ENCODE measurements around the gene ARHGEF17. TPM values are rescaled to one million over a fixed set of nuclear protein-coding genes. Genes with fewer than 3 reads are reported as not detected.

ARHGEF17 gene
- total RNA-seq, 2 experiments from 2014 or later = not detected

DNA sequence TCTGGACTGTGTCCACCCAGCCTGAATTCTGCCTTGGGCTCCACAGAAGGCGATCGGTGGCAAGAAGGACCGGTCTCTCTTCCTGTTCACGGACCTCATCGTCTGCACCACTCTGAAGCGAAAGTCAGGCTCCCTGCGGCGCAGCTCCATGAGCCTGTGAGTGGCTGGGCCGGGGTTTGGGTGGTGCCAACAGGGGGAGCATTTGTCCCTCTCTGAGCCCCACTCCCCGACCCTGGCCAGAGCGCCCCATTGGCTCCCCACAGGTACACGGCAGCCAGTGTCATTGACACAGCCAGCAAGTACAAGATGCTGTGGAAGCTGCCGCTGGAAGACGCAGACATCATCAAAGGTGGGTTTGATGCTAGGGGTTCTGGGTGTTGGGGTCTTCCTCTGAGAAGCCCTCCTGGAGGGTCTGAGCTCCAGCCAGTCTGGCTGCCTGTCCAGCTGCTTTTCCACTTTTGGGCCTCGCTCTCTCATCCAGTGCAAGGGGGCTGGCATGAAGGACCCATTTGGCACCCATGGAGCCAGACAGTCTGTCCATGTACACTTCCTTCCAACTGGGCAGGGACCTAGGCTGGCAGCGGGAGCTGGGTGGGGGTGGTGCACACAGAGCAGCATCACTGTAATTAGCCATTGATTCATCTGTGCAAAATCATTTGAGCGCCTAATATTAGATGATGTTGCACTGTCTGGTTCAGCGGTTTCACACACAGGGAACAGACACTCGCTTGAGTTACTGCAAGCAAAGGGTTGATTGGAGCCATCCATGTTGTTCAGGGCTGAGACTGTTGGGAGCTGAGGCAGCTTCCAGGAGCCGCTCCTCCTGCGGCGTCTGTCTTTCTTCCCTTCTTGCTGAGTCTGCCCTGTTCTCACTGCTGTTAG is 49.1 kb downstream of the ARHGEF17 start:
- Mint-ChIP-seq H3K27me3 (no peaks in the 10 kb centered on the region), H3K36me3 (no peaks in the 10 kb centered on the region), H3K27ac (no peak overlapping the region), H3K4me3 (no peak overlapping the region), H3K9me3 (ENCODE audit: low read depth) (no peaks in the 10 kb centered on the region), H3K4me1 (peaks cover 8% of the 10 kb centered on the region)
- CTCF ChIA-PET = interaction anchor here (0.8 to 10.0 kb wide), 7 partner anchors 20 to 303 kb away, joined by 3 to 130 read pairs (median 5); no protein-coding TSS in a partner anchor
- no peak for ATAC-seq
- DNase-seq = no peak

DNA sequence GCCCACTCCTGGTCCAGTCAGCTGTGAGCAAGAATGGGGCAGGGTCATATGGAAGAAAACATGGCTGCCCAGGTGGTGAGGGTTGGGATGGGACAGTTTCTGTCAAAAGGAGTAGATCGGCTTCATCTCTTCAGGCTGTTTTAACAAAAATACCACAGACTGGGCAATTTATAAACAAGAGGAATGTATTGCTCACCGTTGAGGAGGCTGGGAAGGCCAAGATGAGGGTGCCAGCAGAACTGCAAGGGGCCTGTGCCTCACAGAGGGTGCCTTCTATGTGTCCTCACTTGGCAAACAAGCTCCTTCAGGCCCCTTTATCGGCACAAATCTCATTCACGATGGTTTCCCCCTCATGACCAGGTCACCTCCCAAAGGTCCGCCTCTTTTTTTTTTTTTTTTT is 50.0 kb downstream of the ARHGEF17 start:
- CTCF ChIA-PET = interaction anchor here (0.8 to 2.5 kb wide), 6 partner anchors 21 to 302 kb away, joined by 3 to 7 read pairs (median 5); no protein-coding TSS in a partner anchor
- H3K4me3 Mint-ChIP-seq = no peak overlapping the region
- H3K4me1 Mint-ChIP-seq = peaks cover 7% of the 10 kb centered on the region
- no peaks in the 10 kb centered on the region for H3K27me3 Mint-ChIP-seq
- H3K36me3 Mint-ChIP-seq = no peaks in the 10 kb centered on the region
- no peak overlapping the region for H3K27ac Mint-ChIP-seq
- H3K9me3 Mint-ChIP-seq (ENCODE audit: low read depth) = no peaks in the 10 kb centered on the region
- no peak for ATAC-seq
- DNase-seq = no peak

DNA sequence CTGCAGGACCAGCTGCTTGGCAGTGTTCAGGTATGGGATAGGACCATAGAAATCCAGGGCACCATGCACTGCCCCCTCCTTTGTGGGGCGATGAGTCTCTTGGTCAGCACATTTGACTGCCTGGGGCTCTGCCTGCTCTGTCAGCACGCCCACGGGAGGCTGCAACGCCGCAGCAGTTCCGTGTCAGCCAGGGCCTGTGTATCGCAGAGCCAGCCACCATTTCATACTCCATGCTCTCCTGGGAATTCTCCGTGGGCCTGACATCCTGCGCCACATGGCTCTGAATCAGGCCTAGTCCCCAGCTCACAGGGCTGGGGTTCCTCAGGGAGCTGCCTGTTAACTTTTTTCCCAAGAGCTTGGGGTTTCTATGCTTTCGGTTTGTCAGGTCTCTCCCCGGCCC is 51.3 kb downstream of the ARHGEF17 start:
- DNase-seq (no peak), ATAC-seq (no peak)
- Mint-ChIP-seq H3K36me3 (no peaks in the 10 kb centered on the region), H3K27ac (no peak overlapping the region), H3K9me3 (ENCODE audit: low read depth) (no peaks in the 10 kb centered on the region), H3K4me1 (no peaks in the 10 kb centered on the region), H3K27me3 (no peaks in the 10 kb centered on the region), H3K4me3 (no peak overlapping the region)
- CTCF ChIA-PET = interaction anchor here (1.0 to 2.5 kb wide), 7 partner anchors 9 to 34 kb away, joined by 4 to 27 read pairs (median 6); no protein-coding TSS in a partner anchor

DNA sequence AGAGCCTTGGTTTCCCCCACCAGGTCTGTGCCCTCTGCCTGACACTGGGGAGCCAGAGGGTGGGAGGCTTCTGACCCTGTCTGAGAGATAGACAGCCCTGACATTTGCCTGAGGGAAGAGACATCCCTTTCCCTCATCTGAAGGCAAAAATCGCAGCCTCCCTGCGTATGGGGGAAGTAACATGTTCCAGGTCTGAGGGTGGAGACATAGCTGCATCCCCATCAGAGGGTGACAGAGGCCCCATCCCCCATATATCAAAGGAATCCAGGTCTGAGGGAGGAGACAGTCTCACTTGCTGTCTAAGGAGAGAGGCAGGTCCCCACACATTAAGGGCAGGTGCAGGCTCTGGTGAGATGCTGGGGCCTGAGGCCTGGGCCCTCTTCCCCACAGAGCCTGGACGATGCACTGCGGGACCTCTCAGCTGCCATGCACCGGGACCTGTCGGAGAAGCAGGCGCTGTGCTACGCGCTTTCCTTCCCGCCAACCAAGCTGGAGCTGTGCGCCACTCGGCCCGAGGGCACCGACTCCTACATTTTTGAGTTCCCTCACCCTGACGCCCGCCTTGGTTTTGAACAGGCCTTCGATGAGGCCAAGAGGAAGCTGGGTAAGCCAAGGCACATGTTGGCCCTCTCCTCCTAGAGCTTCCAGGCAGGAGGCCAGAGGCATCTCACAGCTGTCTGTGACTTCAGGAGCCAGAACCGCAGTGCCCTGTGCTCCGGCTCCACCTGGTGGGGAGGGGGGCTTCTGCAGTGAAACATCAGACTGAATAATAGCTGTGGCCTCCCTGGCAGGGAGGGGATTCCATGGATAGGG is 52.1 kb downstream of the ARHGEF17 start:
- no peak overlapping the region for H3K4me3 Mint-ChIP-seq
- H3K4me1 Mint-ChIP-seq = peaks cover 1% of the 10 kb centered on the region
- ATAC-seq (peak; percentile 38), DNase-seq (peak; percentile 54)
- H3K27me3 Mint-ChIP-seq = no peaks in the 10 kb centered on the region
- no peak overlapping the region for H3K27ac Mint-ChIP-seq
- H3K36me3 Mint-ChIP-seq = no peaks in the 10 kb centered on the region
- H3K9me3 Mint-ChIP-seq (ENCODE audit: low read depth) = no peaks in the 10 kb centered on the region
- CTCF ChIA-PET = interaction anchor here (0.9 to 2.5 kb wide), 11 partner anchors 9 to 301 kb away, joined by 3 to 27 read pairs (median 5); partner anchors contain the start of gene ARHGEF17

DNA sequence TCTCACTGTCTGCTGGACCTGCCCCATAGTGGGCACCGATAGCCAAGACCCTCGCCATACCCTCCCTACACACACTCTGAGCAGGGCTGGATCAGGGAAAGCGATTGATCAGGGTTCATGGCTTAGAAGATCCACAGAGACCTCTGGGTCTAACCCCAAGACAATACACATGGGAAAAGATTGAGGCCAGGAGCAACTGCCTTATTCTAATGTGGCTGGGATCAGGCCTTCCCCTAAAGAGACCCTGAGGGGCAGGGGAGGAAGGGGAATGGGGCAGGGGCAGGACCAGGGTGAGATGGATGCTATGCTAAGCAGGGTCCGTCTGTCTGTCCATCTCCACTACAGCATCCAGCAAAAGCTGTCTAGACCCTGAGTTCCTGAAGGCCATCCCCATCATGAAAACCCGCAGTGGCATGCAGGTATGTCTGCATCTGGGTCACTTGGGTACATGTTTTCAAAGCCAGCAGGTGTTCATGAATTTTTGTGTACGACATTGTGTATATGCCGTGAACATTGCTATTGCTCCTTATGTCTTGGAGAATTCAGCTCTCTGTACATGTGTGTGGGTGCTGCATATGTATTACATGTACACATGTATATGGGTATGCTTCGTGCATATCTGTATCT is 52.8 kb downstream of the ARHGEF17 start:
- peaks cover 5% of the 10 kb centered on the region for H3K4me1 Mint-ChIP-seq
- CTCF ChIA-PET = interaction anchor here (0.7 to 2.5 kb wide), 12 partner anchors 9 to 300 kb away, joined by 3 to 27 read pairs (median 4); partner anchors contain the start of gene ARHGEF17
- no peaks in the 10 kb centered on the region for H3K27me3 Mint-ChIP-seq
- DNase-seq (no peak), ATAC-seq (no peak)
- H3K36me3 Mint-ChIP-seq = no peaks in the 10 kb centered on the region
- H3K9me3 Mint-ChIP-seq (ENCODE audit: low read depth) = no peaks in the 10 kb centered on the region
- H3K4me3 Mint-ChIP-seq = no peak overlapping the region
- H3K27ac Mint-ChIP-seq = no peak overlapping the region

GRCh38 chr11:73361953-73362776 is 54.1 kb downstream of the ARHGEF17 start:
- CTCF ChIA-PET = interaction anchor here (1.0 to 2.2 kb wide), 4 partner anchors 8 to 299 kb away, joined by 4 to 16 read pairs (median 5); no protein-coding TSS in a partner anchor

DNA sequence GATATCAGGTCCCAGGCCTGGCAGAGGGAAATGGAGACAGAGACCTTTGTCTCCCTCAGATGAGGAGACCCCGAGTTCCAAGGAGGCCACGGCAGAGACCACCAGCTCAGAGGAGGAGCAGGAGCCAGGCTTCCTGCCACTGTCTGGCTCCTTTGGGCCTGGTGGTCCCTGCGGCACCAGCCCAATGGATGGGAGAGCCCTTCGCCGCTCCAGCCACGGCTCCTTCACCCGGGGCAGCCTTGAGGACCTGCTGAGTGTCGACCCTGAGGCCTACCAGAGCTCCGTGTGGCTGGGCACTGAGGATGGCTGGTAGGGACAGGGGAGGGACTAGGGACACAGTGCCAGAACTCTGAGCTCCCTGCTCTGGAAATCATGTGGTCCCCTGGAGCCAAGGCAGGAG is 55.1 kb downstream of the ARHGEF17 start:
- no peak for ATAC-seq
- no peak overlapping the region for H3K4me3 Mint-ChIP-seq
- DNase-seq = no peak
- H3K36me3 Mint-ChIP-seq = no peaks in the 10 kb centered on the region
- no peak overlapping the region for H3K27ac Mint-ChIP-seq
- H3K9me3 Mint-ChIP-seq (ENCODE audit: low read depth) = no peaks in the 10 kb centered on the region
- H3K27me3 Mint-ChIP-seq = no peaks in the 10 kb centered on the region
- H3K4me1 Mint-ChIP-seq = peaks cover 24% of the 10 kb centered on the region
- CTCF ChIA-PET = interaction anchor here (0.8 to 2.2 kb wide), 7 partner anchors 9 to 298 kb away, joined by 3 to 16 read pairs (median 5); no protein-coding TSS in a partner anchor

More at GRCh38 chr11:73361953-73362776, 54.1 kb downstream of the ARHGEF17 start:
- Mint-ChIP-seq H3K27me3 (no peaks in the 10 kb centered on the region), H3K9me3 (ENCODE audit: low read depth) (no peaks in the 10 kb centered on the region), H3K4me1 (peaks cover 16% of the 10 kb centered on the region), H3K4me3 (no peak overlapping the region), H3K27ac (no peak overlapping the region), H3K36me3 (no peaks in the 10 kb centered on the region)
- ATAC-seq (no peak), DNase-seq (no peak)

DNA sequence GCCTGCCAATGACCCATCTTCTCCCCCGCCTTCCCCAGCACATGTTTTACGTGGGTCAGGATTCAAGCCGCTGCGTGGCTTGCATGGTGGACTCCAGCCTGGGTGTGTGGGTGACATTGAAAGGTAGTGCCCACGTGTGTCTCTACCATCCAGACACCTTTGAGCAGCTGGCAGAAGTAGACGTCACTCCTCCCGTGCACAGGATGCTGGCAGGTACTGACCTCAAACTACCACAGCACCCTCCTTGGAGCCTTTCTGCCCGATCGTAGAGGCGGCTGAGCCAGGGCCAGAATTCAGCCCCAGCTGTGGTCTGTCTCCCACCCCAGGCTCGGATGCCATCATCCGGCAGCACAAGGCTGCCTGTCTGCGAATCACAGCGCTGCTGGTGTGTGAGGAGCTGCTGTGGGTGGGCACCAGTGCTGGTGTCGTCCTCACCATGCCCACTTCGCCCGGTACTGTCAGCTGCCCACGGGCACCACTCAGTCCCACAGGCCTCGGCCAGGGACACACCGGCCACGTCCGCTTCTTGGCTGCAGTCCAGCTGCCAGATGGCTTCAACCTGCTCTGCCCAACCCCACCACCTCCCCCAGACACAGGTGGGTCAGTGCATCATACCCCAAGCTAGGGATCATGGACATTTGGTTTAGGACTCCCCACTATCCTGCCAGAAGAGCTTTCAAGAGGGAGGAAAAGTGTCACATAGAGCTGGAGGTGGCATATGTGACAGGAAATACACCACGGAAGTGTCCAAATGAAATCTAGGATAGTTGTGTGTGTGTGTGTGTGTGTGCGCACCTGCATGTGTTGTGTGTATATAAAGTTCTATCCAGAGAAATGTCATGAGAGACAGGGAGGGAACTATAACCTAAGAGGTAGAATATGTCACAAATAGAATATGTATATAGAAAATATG is 57.5 kb downstream of the ARHGEF17 start:
- H3K27me3 Mint-ChIP-seq = no peaks in the 10 kb centered on the region
- peaks cover 25% of the 10 kb centered on the region for H3K4me1 Mint-ChIP-seq
- H3K36me3 Mint-ChIP-seq = no peaks in the 10 kb centered on the region
- peak overlapping the region; percentile 37 for H3K4me3 Mint-ChIP-seq
- peak; percentile 8 for ATAC-seq
- CTCF ChIA-PET = interaction anchor here (1.0 to 3.8 kb wide), 11 partner anchors 10 to 296 kb away, joined by 3 to 22 read pairs (median 4); partner anchors contain the start of genes ARHGEF17 and RELT
- DNase-seq = no peak
- no peaks in the 10 kb centered on the region for H3K9me3 Mint-ChIP-seq (ENCODE audit: low read depth)
- H3K27ac Mint-ChIP-seq = peak overlapping the region; percentile 83

DNA sequence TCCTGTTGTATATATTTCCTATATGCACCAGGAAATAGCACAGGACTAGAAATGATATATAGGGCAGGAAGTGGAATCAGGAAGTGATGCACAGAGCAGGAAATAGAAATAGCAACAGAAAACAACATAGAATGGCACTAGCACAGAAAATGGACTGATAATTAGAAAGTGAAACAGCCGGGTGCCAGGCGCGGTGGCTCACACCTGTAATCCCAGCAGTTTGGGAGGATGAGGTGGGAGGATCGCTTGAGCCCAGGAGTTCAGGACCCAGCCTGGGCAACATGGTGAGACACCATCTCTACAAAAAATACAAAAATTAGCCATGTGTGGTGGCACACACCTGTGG is 58.2 kb downstream of the ARHGEF17 start:
- Mint-ChIP-seq H3K4me1 (peaks cover 25% of the 10 kb centered on the region), H3K36me3 (no peaks in the 10 kb centered on the region), H3K9me3 (ENCODE audit: low read depth) (no peaks in the 10 kb centered on the region), H3K27me3 (no peaks in the 10 kb centered on the region), H3K27ac (peak overlapping the region; percentile 83), H3K4me3 (peak overlapping the region; percentile 37)
- peak; percentile 88 for ATAC-seq
- DNase-seq = peak; percentile 60
- CTCF ChIA-PET = interaction anchor here (1.0 to 3.8 kb wide), 9 partner anchors 9 to 58 kb away, joined by 3 to 22 read pairs (median 4); partner anchors contain the start of genes ARHGEF17 and RELT

DNA sequence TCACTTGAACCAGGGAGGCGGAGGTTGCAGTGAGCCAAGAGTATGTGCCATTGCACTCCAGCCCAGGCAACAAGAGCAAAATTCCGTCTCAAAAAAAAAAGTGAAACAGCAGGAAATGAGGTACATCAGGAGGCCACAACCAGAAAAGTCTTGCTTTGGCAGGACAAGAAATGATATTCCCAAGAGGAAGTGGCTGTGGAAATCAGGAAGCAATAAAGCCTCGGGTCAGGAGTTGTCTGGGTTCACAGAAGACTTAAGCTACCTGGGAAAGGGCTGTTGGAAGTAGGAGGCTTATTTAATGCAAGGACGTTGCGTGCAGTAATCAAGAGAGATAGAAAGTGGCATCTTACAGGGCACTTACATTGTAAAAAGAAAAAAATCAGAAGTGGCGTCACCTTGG is 58.9 kb downstream of the ARHGEF17 start:
- Mint-ChIP-seq H3K36me3 (no peaks in the 10 kb centered on the region), H3K4me1 (peaks cover 27% of the 10 kb centered on the region), H3K9me3 (ENCODE audit: low read depth) (no peaks in the 10 kb centered on the region), H3K27me3 (no peaks in the 10 kb centered on the region), H3K27ac (peak overlapping the region; percentile 83), H3K4me3 (no peak overlapping the region)
- CTCF ChIA-PET = interaction anchor here (1.0 to 3.8 kb wide), 5 partner anchors 9 to 27 kb away, joined by 4 to 22 read pairs (median 4); partner anchors contain the start of gene RELT
- DNase-seq = no peak
- no peak for ATAC-seq

DNA sequence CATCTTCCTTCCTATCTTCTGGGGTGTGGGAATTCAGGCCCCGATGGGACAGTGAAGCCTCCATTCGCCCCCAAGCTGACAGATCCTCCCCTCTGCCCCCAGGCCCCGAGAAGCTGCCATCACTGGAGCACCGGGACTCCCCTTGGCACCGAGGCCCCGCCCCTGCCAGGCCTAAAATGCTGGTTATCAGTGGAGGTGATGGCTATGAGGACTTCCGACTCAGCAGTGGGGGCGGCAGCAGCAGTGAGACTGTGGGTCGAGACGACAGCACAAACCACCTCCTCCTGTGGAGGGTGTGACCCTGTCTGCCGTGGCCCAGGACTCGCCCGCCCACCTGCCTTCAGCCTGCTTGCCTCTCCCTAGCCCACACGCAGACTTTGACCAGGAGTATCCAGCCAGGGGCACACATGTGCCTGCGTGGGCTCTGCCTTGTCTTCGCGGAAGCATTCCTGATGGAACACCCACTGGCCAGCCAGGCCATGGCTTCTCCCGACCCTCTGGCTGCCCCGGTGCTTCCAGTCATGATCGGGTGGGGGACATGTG is 59.5 kb downstream of the ARHGEF17 start:
- H3K4me3 Mint-ChIP-seq = no peak overlapping the region
- no peak for ATAC-seq
- DNase-seq = no peak

More for the DNA sequence above, 59.5 kb downstream of the ARHGEF17 start:
- no peaks in the 10 kb centered on the region for H3K27me3 Mint-ChIP-seq
- peaks cover 31% of the 10 kb centered on the region for H3K4me1 Mint-ChIP-seq
- CTCF ChIA-PET = interaction anchor here (1.5 to 3.8 kb wide), 3 partner anchors 8 to 16 kb away, joined by 4 to 22 read pairs (median 20); partner anchors contain the start of gene RELT
- no peaks in the 10 kb centered on the region for H3K36me3 Mint-ChIP-seq
- no peaks in the 10 kb centered on the region for H3K9me3 Mint-ChIP-seq (ENCODE audit: low read depth)
- H3K27ac Mint-ChIP-seq = peak overlapping the region; percentile 83
